Measurements from ENCODE around the gene FYB1. TPM values are rescaled to one million over a fixed set of nuclear protein-coding genes. Genes with fewer than 3 reads are reported as not detected.

The FYB1 gene
- total and polyA plus RNA-seq, 2 donors = 2.9 to 10.9 TPM

GRCh38 chr5:39138892-39139291, 80.5 kb downstream of the FYB1 start:
- Histone ChIP-seq H3K4me1 (ENCODE audit: insufficient read depth) (no peaks in the 10 kb centered on the region), H3K27ac (ENCODE audit: low read depth) (no peak overlapping the region), H3K4me3 (ENCODE audit: low read depth, low read length) (no peak overlapping the region), H3K36me3 (ENCODE audit: insufficient read depth) (peaks cover 2% of the 10 kb centered on the region)
- WGBS = 58% methylated on average over 2 of the region's 2 CpGs
- DNase-seq (ENCODE audit: extremely low spot score) = no peak

DNA sequence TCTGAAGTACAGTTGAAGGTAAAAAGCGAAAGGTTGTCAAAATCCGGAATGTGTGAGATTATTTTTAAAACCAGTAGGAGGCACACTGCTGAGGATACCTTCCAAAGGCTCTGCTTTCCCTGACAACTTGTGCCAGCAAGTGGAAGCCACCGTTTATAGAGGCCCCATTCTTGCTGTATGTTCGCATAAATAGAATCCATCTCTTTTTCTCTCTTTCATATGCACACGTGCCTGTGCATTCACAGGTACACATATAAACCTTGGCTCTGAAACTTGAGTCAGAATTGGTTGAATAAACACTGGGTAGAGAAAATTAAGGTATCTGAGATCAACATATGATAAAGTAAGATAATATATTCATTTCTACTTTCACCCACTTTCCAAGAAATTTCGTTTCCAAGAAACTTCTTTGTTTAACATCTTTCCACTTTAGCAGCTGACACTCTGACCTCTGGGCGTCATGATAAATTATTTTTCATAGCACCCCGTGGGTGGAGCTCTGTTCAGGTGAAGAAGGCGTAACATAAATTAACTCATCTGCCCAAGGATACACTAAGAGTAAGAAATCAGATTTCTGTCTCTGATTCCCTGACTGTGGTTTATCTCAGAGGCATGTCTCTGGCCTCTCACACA, 81.4 kb downstream of the FYB1 start:
- H3K27ac ChIP-seq (ENCODE audit: low read depth) = no peak overlapping the region
- no peaks in the 10 kb centered on the region for H3K4me1 ChIP-seq (ENCODE audit: insufficient read depth)
- H3K4me3 ChIP-seq (ENCODE audit: low read depth, low read length) = no peak overlapping the region
- no peak for DNase-seq (ENCODE audit: extremely low spot score)
- peaks cover 2% of the 10 kb centered on the region for H3K36me3 ChIP-seq (ENCODE audit: insufficient read depth)
- WGBS = 64% methylated on average over 9 of the region's 9 CpGs

GRCh38 chr5:39137391-39137790, 82.0 kb downstream of the FYB1 start:
- no peak overlapping the region for H3K27ac ChIP-seq (ENCODE audit: low read depth)
- H3K4me3 ChIP-seq (ENCODE audit: low read depth, low read length) = no peak overlapping the region
- peaks cover 2% of the 10 kb centered on the region for H3K36me3 ChIP-seq (ENCODE audit: insufficient read depth)
- H3K4me1 ChIP-seq (ENCODE audit: insufficient read depth) = no peaks in the 10 kb centered on the region
- DNase-seq (ENCODE audit: extremely low spot score) = no peak
- WGBS = 93% methylated on average over 2 of the region's 2 CpGs

DNA sequence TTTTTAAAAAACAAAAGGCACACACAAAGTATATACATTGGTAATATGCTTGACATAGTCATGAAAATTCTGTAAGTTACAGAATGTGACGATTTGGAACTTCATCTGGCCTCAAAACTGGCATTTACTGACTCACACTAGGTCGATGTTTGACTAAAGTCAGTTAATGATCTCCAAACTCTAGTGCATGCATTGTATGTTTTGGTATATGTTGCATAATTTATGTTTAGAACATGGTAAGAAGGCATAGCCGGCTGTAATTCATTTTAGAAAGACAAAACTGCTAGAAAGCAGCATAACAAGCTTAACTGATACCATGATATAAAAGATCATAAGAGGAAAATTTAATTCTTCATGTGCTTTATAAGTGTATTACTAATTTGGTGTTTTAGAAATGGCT, 86.6 kb downstream of the FYB1 start:
- no peak overlapping the region for H3K4me3 ChIP-seq (ENCODE audit: low read depth, low read length)
- no peaks in the 10 kb centered on the region for H3K4me1 ChIP-seq (ENCODE audit: insufficient read depth)
- no peak for DNase-seq (ENCODE audit: extremely low spot score)
- peaks cover 2% of the 10 kb centered on the region for H3K36me3 ChIP-seq (ENCODE audit: insufficient read depth)
- 81% methylated on average over 3 of the region's 3 CpGs for WGBS
- H3K27ac ChIP-seq (ENCODE audit: low read depth) = no peak overlapping the region

DNA sequence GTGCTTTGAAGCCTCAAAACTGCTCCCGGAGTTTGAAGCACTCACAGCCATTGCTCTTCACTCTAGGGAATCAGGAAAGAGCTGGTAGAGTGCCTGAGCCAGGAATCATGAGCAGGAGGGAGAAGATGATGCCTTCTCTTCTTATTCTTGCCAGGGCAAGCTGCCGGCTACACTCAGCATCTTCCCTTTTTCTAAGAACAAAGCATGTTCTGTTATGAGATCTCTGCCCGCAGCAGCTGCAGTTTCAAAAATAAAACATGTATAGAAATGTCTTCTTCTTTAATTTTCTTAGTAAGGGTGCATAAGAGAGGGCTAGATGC, 87.3 kb downstream of the FYB1 start:
- peaks cover 2% of the 10 kb centered on the region for H3K36me3 ChIP-seq (ENCODE audit: insufficient read depth)
- no peak overlapping the region for H3K27ac ChIP-seq (ENCODE audit: low read depth)
- H3K4me3 ChIP-seq (ENCODE audit: low read depth, low read length) = no peak overlapping the region
- WGBS = 72% methylated on average over 3 of the region's 3 CpGs
- no peak for DNase-seq (ENCODE audit: extremely low spot score)
- H3K4me1 ChIP-seq (ENCODE audit: insufficient read depth) = no peaks in the 10 kb centered on the region

- Histone ChIP-seq H3K36me3 (ENCODE audit: insufficient read depth) (no peaks in the 10 kb centered on the region), H3K4me3 (ENCODE audit: low read depth, low read length) (no peak overlapping the region), H3K4me1 (ENCODE audit: insufficient read depth) (no peaks in the 10 kb centered on the region), H3K27ac (ENCODE audit: low read depth) (no peak overlapping the region)
- no peak for DNase-seq (ENCODE audit: extremely low spot score)
- WGBS = 60% methylated on average over 3 of the region's 3 CpGs
Measured at GRCh38 chr5:39131210-39132127, 87.9 kb downstream of the FYB1 start.

DNA sequence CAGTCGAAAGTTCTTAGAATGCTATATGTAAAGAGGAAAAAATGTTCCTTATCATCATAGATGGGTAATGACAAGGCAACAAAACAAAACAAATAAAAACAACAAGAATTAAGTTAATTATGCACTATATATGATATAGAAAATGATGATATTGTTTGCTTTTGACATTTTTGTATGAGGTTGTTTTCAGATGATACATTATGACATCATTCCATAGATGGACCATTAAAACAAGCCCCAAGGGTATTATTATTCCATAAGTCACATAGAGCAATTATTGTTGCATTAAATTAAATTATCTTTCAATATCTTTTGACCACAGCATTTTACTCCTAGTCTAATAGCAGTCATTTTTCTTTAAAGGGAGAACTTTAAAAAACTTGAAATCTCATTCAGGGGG, 88.6 kb downstream of the FYB1 start:
- Histone ChIP-seq H3K27ac (ENCODE audit: low read depth) (no peak overlapping the region), H3K36me3 (ENCODE audit: insufficient read depth) (no peaks in the 10 kb centered on the region), H3K4me3 (ENCODE audit: low read depth, low read length) (no peak overlapping the region), H3K4me1 (ENCODE audit: insufficient read depth) (no peaks in the 10 kb centered on the region)
- 83% methylated on average over 1 of the region's 1 CpG for WGBS
- DNase-seq (ENCODE audit: extremely low spot score) = no peak

DNA sequence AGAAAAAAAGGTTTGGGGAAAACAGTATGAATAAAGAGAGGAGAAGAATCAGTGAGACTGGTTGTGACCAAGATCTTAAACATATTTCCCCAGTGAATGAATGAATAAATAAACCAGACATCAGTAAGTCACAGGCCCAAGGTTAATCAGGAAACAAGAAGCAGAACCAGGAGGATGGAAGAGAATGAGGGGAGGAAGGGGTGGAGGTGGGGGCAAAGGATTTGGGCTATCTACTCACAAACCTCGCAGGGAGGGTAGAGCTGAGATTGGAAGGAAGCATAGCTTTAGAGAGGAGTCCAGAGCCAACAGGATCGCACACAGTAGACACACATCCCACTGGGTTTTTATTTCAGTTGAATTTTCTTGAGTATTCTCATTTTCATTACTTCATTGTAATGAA, 97.4 kb downstream of the FYB1 start:
- no peak for DNase-seq (ENCODE audit: extremely low spot score)
- no peaks in the 10 kb centered on the region for H3K4me1 ChIP-seq (ENCODE audit: insufficient read depth)
- WGBS = 63% methylated on average over 2 of the region's 2 CpGs

DNA sequence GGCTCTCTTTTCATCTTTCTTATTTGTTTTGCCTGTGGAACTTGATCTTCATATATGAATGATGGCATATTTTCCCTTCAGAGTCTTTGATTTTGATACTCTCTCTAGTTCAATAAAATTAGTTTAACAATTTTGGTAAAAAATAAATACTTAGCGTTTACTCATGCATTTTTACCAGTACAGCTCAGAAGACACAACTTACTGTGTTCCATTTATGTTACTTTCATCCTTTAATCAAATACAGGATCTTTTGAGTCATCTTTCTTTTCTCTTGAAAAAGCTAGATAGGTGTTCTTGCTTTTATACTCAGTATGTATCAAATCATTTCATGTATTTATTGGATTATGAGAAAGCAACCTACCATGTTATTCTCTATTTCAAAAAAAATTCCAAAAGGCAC, 98.0 kb downstream of the FYB1 start:
- Histone ChIP-seq H3K36me3 (ENCODE audit: insufficient read depth) (no peaks in the 10 kb centered on the region), H3K27ac (ENCODE audit: low read depth) (no peak overlapping the region), H3K4me3 (ENCODE audit: low read depth, low read length) (no peak overlapping the region), H3K4me1 (ENCODE audit: insufficient read depth) (no peaks in the 10 kb centered on the region)
- 78% methylated on average over 1 of the region's 1 CpG for WGBS
- DNase-seq (ENCODE audit: extremely low spot score) = no peak

More for the DNA sequence above, 97.4 kb downstream of the FYB1 start:
- Histone ChIP-seq H3K36me3 (ENCODE audit: insufficient read depth) (no peaks in the 10 kb centered on the region), H3K27ac (ENCODE audit: low read depth) (no peak overlapping the region), H3K4me3 (ENCODE audit: low read depth, low read length) (no peak overlapping the region)

DNA sequence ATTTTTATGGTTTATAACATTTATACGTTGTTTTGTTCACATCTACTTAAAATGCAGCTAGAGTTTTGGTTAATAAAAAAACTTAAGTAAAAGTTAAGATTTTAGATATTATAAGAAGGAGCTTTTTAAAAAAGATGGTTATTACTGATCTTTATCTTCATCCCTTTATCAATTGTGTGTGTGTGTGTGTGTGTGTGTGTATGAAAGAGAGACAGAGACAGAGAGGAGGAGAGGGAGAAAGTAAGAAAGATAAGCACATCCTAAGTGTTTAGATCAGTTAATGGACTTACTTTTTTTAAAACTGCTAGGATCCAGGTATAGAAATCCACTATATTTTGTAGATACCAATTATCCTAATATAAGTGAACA, 99.3 kb downstream of the FYB1 start:
- H3K36me3 ChIP-seq (ENCODE audit: insufficient read depth) = no peaks in the 10 kb centered on the region
- DNase-seq (ENCODE audit: extremely low spot score) = no peak
- H3K27ac ChIP-seq (ENCODE audit: low read depth) = no peak overlapping the region
- WGBS = 78% methylated on average over 1 of the region's 1 CpG
- H3K4me1 ChIP-seq (ENCODE audit: insufficient read depth) = no peaks in the 10 kb centered on the region
- no peak overlapping the region for H3K4me3 ChIP-seq (ENCODE audit: low read depth, low read length)

DNA sequence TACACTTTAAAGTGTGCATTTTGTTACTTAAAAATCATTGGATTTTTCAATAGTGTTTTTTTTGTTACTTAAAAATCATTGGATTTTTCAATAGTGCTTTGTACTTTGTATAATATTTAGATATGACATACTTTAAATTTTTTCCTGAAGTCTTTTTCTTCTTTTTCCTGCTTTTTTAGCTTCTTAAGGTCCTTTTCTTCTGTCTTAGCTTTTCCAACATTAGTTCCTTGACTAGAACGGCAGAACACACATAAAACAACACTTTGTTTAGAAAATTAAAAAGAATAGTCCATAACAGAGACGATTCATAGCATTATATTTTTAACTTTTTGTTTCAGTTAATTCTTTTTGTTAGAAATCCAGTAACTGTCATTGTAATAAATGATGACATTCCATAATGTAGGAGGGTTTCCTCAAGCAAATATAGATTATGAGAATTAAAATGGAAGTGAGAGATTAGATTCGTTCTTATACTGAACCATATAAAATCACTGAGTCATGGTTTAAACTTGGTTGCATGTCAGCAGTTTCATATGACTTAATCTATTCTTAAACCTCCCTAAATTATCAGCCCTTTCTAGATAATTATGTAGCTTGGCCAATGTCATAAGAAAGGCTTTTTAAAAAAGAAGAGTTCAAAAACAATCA, 99.8 kb downstream of the FYB1 start:
- Histone ChIP-seq H3K27ac (ENCODE audit: low read depth) (no peak overlapping the region), H3K36me3 (ENCODE audit: insufficient read depth) (no peaks in the 10 kb centered on the region), H3K4me1 (ENCODE audit: insufficient read depth) (no peaks in the 10 kb centered on the region), H3K4me3 (ENCODE audit: low read depth, low read length) (no peak overlapping the region)
- 57% methylated on average over 3 of the region's 3 CpGs for WGBS
- DNase-seq (ENCODE audit: extremely low spot score) = no peak

DNA sequence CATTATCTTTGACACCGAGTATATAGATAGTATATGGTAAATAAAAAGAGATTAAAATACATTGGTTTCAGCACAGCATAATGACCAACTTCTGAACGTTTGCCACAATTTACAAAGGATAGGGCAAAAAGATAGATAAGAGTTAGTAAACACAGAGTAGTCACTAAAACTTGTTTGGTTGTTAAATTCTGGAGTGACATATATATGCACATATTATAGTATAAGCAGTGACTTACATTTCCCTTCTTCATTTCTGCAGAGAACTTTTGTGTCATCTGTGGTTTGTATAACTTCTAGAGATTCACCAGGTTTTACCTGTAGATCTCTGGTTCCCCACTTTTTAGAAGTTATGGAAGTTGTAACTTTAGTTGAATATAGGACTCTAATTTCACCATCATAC, 100.7 kb downstream of the FYB1 start:
- Histone ChIP-seq H3K27ac (ENCODE audit: low read depth) (no peak overlapping the region), H3K36me3 (ENCODE audit: insufficient read depth) (no peaks in the 10 kb centered on the region), H3K4me3 (ENCODE audit: low read depth, low read length) (no peak overlapping the region), H3K4me1 (ENCODE audit: insufficient read depth) (no peaks in the 10 kb centered on the region)
- DNase-seq (ENCODE audit: extremely low spot score) = no peak
- WGBS = 49% methylated on average over 2 of the region's 2 CpGs

- 82% methylated on average over 2 of the region's 2 CpGs for WGBS
- no peak overlapping the region for H3K4me3 ChIP-seq (ENCODE audit: low read depth, low read length)
- no peaks in the 10 kb centered on the region for H3K4me1 ChIP-seq (ENCODE audit: insufficient read depth)
- no peak overlapping the region for H3K27ac ChIP-seq (ENCODE audit: low read depth)
- H3K36me3 ChIP-seq (ENCODE audit: insufficient read depth) = no peaks in the 10 kb centered on the region
- DNase-seq (ENCODE audit: extremely low spot score) = no peak
Measured at GRCh38 chr5:39117401-39117800, 102.0 kb downstream of the FYB1 start.
